Ectodermal cell (in vitro differentiated cells): ENCODE results near the gene TRIM47.
A peak's percentile ranks its signal among the peaks of the same experiment; 100 is the strongest.

Experiments used
- H3K27ac ChIP-seq: 2 replicates; pipeline ENCODE4 v1.7.0; 2013; ENCODE audit warnings: mild to moderate bottlenecking, low read depth, low read length; ENCODE audit not compliant: insufficient read depth, poor library complexity, severe bottlenecking
- H3K27me3 ChIP-seq: 2 replicates; pipeline ENCODE4 v1.7.0; 2013; ENCODE audit warnings: mild to moderate bottlenecking, low read length; ENCODE audit not compliant: insufficient read depth, control insufficient read depth, poor library complexity, severe bottlenecking
- H3K36me3 ChIP-seq: one replicate; pipeline ENCODE4 v1.7.0; 2013; ENCODE audit warnings: low read length; ENCODE audit not compliant: control insufficient read depth, insufficient read depth
- H3K4me1 ChIP-seq: one replicate; pipeline ENCODE4 v1.7.0; 2013; ENCODE audit warnings: low read length; ENCODE audit not compliant: control insufficient read depth, insufficient read depth
- H3K4me3 ChIP-seq: 2 replicates; pipeline ENCODE4 v1.7.0; 2013; ENCODE audit warnings: low read depth, low read length, control low read depth; ENCODE audit not compliant: insufficient read depth
- H3K9me3 ChIP-seq: 2 replicates; pipeline ENCODE4 v1.7.0; 2013; ENCODE audit warnings: mild to moderate bottlenecking, low read length, moderate library complexity; ENCODE audit not compliant: control insufficient read depth
- WGBS, 2 experiments: methylation state at CpG; one replicate each; pipeline ENCODE4 v1.1.7; 2013; ENCODE audit warnings: missing lambda C conversion rate in 2 of 2; 5-methylcytosine and 5-hydroxymethylcytosine counted together

Gene TRIM47

GRCh38 chr17:75829747-75830146 lies 48.6 kb downstream of the TRIM47 start:
- no peaks in the 10 kb centered on the region for H3K27me3 ChIP-seq
- no peaks in the 10 kb centered on the region for H3K9me3 ChIP-seq
- peaks cover 30% of the 10 kb centered on the region for H3K4me1 ChIP-seq
- no peak overlapping the region for H3K27ac ChIP-seq
- 89% methylated on average over 7 of the region's 7 CpGs for WGBS, 2 experiments
- H3K4me3 ChIP-seq, result no peak overlapping the region
- no peaks in the 10 kb centered on the region for H3K36me3 ChIP-seq

DNA sequence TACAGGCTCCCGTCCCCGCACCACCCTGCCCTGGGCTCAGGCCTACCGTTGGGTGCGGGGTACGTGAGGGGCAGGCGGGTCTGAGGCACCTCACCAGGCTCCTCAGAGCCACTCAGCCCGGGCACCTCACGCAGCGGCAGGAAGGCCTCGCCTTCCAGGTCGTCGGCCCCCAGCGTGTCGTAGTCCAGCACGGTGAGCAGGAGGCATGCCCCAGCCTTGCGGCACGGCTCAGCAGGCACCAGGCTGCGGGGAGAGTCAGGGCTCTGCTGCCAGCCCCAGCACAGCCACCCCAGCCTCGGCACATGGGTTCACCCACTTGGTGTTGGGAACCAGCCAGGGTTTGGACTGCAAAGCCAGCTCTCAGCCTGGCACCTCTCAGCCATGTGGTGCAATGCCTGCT lies 49.6 kb downstream of the TRIM47 start:
- Histone ChIP-seq H3K27me3 (no peaks in the 10 kb centered on the region), H3K4me3 (no peak overlapping the region), H3K4me1 (peaks cover 30% of the 10 kb centered on the region), H3K36me3 (peaks cover 5% of the 10 kb centered on the region), H3K27ac (no peak overlapping the region), H3K9me3 (no peaks in the 10 kb centered on the region)
- 93 to 95% methylated on average over 19 of the region's 19 CpGs for WGBS, 2 experiments

DNA sequence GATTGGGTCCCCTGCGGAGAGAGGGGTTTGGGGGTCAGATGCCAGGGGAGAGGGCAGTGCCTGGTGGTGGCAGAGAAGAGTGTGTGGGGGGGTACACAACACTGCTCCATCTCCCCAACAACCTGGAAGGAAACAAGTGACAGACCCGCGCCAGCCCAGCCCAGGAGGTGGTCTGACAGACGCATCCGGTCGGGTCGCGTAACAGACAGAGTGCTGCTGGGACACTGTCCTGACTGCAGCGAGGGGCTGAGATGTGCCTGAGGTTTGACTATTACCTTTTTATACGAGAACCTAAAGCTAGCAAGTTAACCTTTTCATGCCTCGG lies 50.3 kb downstream of the TRIM47 start:
- Histone ChIP-seq H3K36me3 (peaks cover 12% of the 10 kb centered on the region), H3K27me3 (no peaks in the 10 kb centered on the region), H3K9me3 (no peaks in the 10 kb centered on the region), H3K4me1 (peaks cover 30% of the 10 kb centered on the region), H3K27ac (peak overlapping the region; percentile 67), H3K4me3 (no peak overlapping the region)
- 72% methylated on average over 11 of the region's 11 CpGs for WGBS, 2 experiments

DNA sequence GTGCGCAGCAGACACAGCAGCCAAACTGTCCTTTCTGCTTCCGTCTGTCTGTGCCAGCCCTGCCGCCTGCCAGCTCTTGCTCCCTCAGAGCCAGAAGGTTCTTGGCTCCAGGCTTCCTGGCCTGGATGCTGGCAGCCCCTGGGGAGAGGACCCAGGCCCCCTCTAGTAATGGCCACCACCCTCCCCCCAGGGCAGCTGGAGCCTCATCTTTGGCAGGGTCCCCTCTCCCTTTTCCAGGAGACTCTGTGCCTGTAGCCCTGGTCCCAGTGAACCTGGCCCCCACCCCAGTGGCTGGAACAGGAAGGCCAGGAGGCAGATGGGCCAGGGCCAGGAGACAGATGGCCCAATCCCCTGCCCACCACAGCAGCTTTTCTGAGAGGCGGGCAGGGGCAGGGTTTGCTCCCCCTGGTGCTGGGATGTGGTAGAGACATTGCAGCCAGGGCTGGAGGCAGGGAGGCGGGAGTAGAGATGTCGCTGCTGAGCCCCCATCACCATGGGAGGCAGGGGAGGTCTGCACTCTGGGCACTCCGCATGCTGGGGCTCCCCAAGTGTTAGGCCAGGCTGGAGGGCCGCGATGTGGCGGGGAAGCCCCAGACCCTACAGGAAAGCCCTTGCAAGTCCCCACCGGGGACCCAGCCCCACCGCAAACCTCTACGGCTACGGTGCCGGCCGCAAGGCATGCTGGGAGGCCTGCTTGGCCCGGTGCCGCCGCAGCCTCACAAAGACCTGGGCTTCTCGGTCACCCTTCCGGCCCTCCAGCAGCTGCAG lies 50.9 kb downstream of the TRIM47 start:
- WGBS, 2 experiments, result 47 to 49% methylated on average over 21 of the region's 21 CpGs
- Histone ChIP-seq H3K36me3 (peaks cover 17% of the 10 kb centered on the region), H3K4me3 (peak overlapping the region; percentile 20), H3K27me3 (no peaks in the 10 kb centered on the region), H3K27ac (peak overlapping the region; percentile 67), H3K4me1 (peaks cover 24% of the 10 kb centered on the region), H3K9me3 (no peaks in the 10 kb centered on the region)

GRCh38 chr17:75826561-75827307 lies 51.6 kb downstream of the TRIM47 start:
- no peaks in the 10 kb centered on the region for H3K9me3 ChIP-seq
- no peak overlapping the region for H3K4me3 ChIP-seq
- no peaks in the 10 kb centered on the region for H3K27me3 ChIP-seq
- 91 to 92% methylated on average over 14 of the region's 14 CpGs for WGBS, 2 experiments
- peak overlapping the region; percentile 27 for H3K27ac ChIP-seq
- H3K4me1 ChIP-seq, result peaks cover 24% of the 10 kb centered on the region
- peaks cover 25% of the 10 kb centered on the region for H3K36me3 ChIP-seq

GRCh38 chr17:75825748-75826370 lies 52.5 kb downstream of the TRIM47 start:
- 94 to 97% methylated on average over 12 of the region's 12 CpGs for WGBS, 2 experiments
- Histone ChIP-seq H3K27ac (no peak overlapping the region), H3K4me3 (no peak overlapping the region), H3K27me3 (no peaks in the 10 kb centered on the region), H3K9me3 (no peaks in the 10 kb centered on the region), H3K36me3 (peaks cover 27% of the 10 kb centered on the region), H3K4me1 (peaks cover 20% of the 10 kb centered on the region)

DNA sequence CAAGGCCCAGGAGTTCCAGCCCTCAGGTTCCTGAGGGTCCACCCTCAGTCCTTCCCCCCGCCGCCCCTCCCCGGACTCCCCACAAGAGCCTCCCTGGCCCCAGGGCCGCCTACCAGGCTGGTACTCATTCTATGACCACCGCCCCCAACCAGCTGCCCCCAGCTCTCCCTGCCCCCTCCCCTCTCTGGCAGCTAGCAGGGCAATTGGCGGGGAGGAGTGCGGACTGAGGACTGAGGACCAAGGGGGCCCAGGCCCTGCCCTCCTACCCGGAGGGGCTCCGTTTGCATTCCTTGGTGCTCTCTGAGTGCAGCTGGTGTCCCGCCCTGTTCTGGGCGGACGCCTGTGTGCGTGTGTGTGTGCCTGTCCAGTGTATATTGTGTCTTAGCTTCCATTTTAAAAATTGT lies 53.2 kb downstream of the TRIM47 start:
- WGBS, 2 experiments, result 96% methylated on average over 13 of the region's 13 CpGs
- Histone ChIP-seq H3K4me1 (peaks cover 16% of the 10 kb centered on the region), H3K27me3 (no peaks in the 10 kb centered on the region), H3K9me3 (no peaks in the 10 kb centered on the region), H3K27ac (no peak overlapping the region), H3K36me3 (peaks cover 34% of the 10 kb centered on the region), H3K4me3 (no peak overlapping the region)

DNA sequence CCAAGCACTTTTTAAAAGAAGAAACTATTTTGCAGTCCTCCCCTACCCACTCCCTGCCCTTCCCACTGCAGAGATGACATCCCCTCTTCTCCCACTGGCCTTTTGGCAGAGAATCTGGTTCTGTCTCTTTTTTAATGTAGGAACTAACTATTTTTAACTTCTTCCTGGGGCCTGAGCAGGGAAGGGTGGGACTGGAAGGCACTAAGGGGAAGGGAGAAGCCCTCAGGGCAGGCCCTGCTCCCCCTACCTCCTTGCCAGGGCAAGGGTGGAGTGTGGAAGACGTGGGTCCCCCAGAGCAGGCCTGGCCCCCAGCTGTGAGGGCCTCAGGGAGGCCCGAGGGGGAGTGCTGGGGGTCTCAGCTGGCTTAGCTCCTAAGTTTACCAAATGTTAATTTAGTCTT lies 53.7 kb downstream of the TRIM47 start:
- Histone ChIP-seq H3K36me3 (peaks cover 39% of the 10 kb centered on the region), H3K27ac (no peak overlapping the region)

More for the DNA sequence above, 53.7 kb downstream of the TRIM47 start:
- Histone ChIP-seq H3K27me3 (no peaks in the 10 kb centered on the region), H3K4me3 (no peak overlapping the region), H3K4me1 (peaks cover 16% of the 10 kb centered on the region), H3K9me3 (no peaks in the 10 kb centered on the region)
- WGBS, 2 experiments, result 84 to 85% methylated on average over 2 of the region's 2 CpGs
